Stimulated activated naive CD8-positive, alpha-beta T cell treated with anti-CD3 and anti-CD28 coated beads, Interleukin-15, Interleukin-2, amounts not matched to agents 100 ng/mL and 50 ng/mL, for 24 hours (primary cell): ENCODE measurements around the gene SIK2.
"Not testable (repeated sequence)": the region's sequence is repeated elsewhere in the genome, so short reads cannot be mapped to it uniquely, and the experiment has no call there.

Experiments
- H3K27ac Mint-ChIP-seq: one replicate; pipeline ENCODE4 v1.8.0; 2021; ENCODE audit warnings: mild to moderate bottlenecking, mixed read lengths
- H3K27me3 Mint-ChIP-seq: one replicate; pipeline ENCODE4 v1.8.0; 2021; ENCODE audit warnings: mixed read lengths
- H3K36me3 Mint-ChIP-seq: one replicate; pipeline ENCODE4 v1.8.0; 2021; ENCODE audit warnings: low read depth, mixed read lengths
- H3K4me1 Mint-ChIP-seq: one replicate; pipeline ENCODE4 v1.8.0; 2021; ENCODE audit warnings: low read depth, mixed read lengths
- H3K4me3 Mint-ChIP-seq: one replicate; pipeline ENCODE4 v1.8.0; 2021; ENCODE audit warnings: mild to moderate bottlenecking, mixed read lengths
- H3K9me3 Mint-ChIP-seq: one replicate; pipeline ENCODE4 v1.8.0; 2021; ENCODE audit warnings: mixed read lengths

SIK2 gene

GRCh38 chr11:111765320-111765983, 163.2 kb downstream of the SIK2 start:
- no peaks in the 10 kb centered on the region for H3K9me3 Mint-ChIP-seq
- H3K27me3 Mint-ChIP-seq: no peaks in the 10 kb centered on the region
- H3K4me3 Mint-ChIP-seq: peak overlapping the region; percentile 99
- peaks cover 44% of the 10 kb centered on the region for H3K36me3 Mint-ChIP-seq
- peaks cover 31% of the 10 kb centered on the region for H3K4me1 Mint-ChIP-seq
- peak overlapping the region; percentile 97 for H3K27ac Mint-ChIP-seq

GRCh38 chr11:111765984-111766833, 164.0 kb downstream of the SIK2 start, which contains the start of gene PPP2R1B:
TSS of gene PPP2R1B (minus strand) at chr11:111766389. CDS start at chr11:111766361, 28 bp downstream.
- Mint-ChIP-seq H3K27ac (peak within 1 kb of the TSS; percentile 97), H3K27me3 (no peaks in the 10 kb centered on the region), H3K4me1 (peaks cover 31% of the 10 kb centered on the region), H3K9me3 (no peaks in the 10 kb centered on the region), H3K36me3 (peaks cover 38% of the 10 kb centered on the region), H3K4me3 (peak within 1 kb of the TSS; percentile 99)

- H3K27me3 Mint-ChIP-seq: no peaks in the 10 kb centered on the region
- H3K36me3 Mint-ChIP-seq: peaks cover 32% of the 10 kb centered on the region
Measured at GRCh38 chr11:111766834-111767142, 164.5 kb downstream of the SIK2 start.

GRCh38 chr11:111770581-111771134, 168.4 kb downstream of the SIK2 start:
- H3K9me3 Mint-ChIP-seq: no peaks in the 10 kb centered on the region
- H3K4me1 Mint-ChIP-seq: peaks cover 7% of the 10 kb centered on the region
- no peak overlapping the region for H3K4me3 Mint-ChIP-seq
- H3K27ac Mint-ChIP-seq: no peak overlapping the region
- H3K27me3 Mint-ChIP-seq: no peaks in the 10 kb centered on the region
- no peaks in the 10 kb centered on the region for H3K36me3 Mint-ChIP-seq

More at GRCh38 chr11:111766834-111767142, 164.5 kb downstream of the SIK2 start:
- Mint-ChIP-seq H3K27ac (peak overlapping the region; percentile 97), H3K9me3 (no peaks in the 10 kb centered on the region), H3K4me3 (peak overlapping the region; percentile 99), H3K4me1 (peaks cover 31% of the 10 kb centered on the region)

- not testable (repeated sequence) for H3K27me3 Mint-ChIP-seq, H3K27ac Mint-ChIP-seq, H3K36me3 Mint-ChIP-seq
Measured at GRCh38 chr11:111771205-111771604, 169.0 kb downstream of the SIK2 start.

GRCh38 chr11:111772535-111772934, 170.3 kb downstream of the SIK2 start:
- Mint-ChIP-seq H3K27me3 (no peaks in the 10 kb centered on the region), H3K4me3 (no peak overlapping the region), H3K27ac (no peak overlapping the region), H3K36me3 (no peaks in the 10 kb centered on the region), H3K9me3 (no peaks in the 10 kb centered on the region), H3K4me1 (peaks cover 4% of the 10 kb centered on the region)

More at GRCh38 chr11:111771205-111771604, 169.0 kb downstream of the SIK2 start:
- H3K4me1 Mint-ChIP-seq, H3K9me3 Mint-ChIP-seq, H3K4me3 Mint-ChIP-seq: not testable (repeated sequence)

- Mint-ChIP-seq H3K36me3 (no peaks in the 10 kb centered on the region), H3K27me3 (no peaks in the 10 kb centered on the region), H3K4me1 (peaks cover 4% of the 10 kb centered on the region), H3K9me3 (no peaks in the 10 kb centered on the region), H3K27ac (no peak overlapping the region), H3K4me3 (no peak overlapping the region)
Measured at GRCh38 chr11:111774955-111775710, 172.9 kb downstream of the SIK2 start.

- H3K4me1 Mint-ChIP-seq: peaks cover 4% of the 10 kb centered on the region
- no peak overlapping the region for H3K27ac Mint-ChIP-seq
- no peaks in the 10 kb centered on the region for H3K9me3 Mint-ChIP-seq
- H3K4me3 Mint-ChIP-seq: peak overlapping the region; percentile 18
- no peaks in the 10 kb centered on the region for H3K36me3 Mint-ChIP-seq
- no peaks in the 10 kb centered on the region for H3K27me3 Mint-ChIP-seq
Measured at GRCh38 chr11:111776398-111777093, 174.3 kb downstream of the SIK2 start.

GRCh38 chr11:111777094-111778046, 175.1 kb downstream of the SIK2 start:
- Mint-ChIP-seq H3K27ac (no peak overlapping the region), H3K4me3 (no peak overlapping the region), H3K9me3 (no peaks in the 10 kb centered on the region), H3K4me1 (peaks cover 4% of the 10 kb centered on the region), H3K27me3 (no peaks in the 10 kb centered on the region), H3K36me3 (no peaks in the 10 kb centered on the region)

- H3K9me3 Mint-ChIP-seq: no peaks in the 10 kb centered on the region
- no peaks in the 10 kb centered on the region for H3K36me3 Mint-ChIP-seq
- peaks cover 4% of the 10 kb centered on the region for H3K4me1 Mint-ChIP-seq
- H3K27me3 Mint-ChIP-seq: no peaks in the 10 kb centered on the region
- no peak overlapping the region for H3K4me3 Mint-ChIP-seq
- H3K27ac Mint-ChIP-seq: no peak overlapping the region
Measured at GRCh38 chr11:111778047-111778558, 175.9 kb downstream of the SIK2 start.

GRCh38 chr11:111779118-111779517, 176.9 kb downstream of the SIK2 start:
- Mint-ChIP-seq H3K9me3 (no peaks in the 10 kb centered on the region), H3K36me3 (no peaks in the 10 kb centered on the region), H3K4me3 (no peak overlapping the region), H3K27ac (no peak overlapping the region), H3K27me3 (no peaks in the 10 kb centered on the region), H3K4me1 (peaks cover 4% of the 10 kb centered on the region)
